Kidney (tissue), 14 donors: Measurements from ENCODE around the gene ASCL5. TPM values are rescaled to one million over a fixed set of nuclear protein-coding genes. Genes with fewer than 3 reads are reported as not detected.

Experiments
- DNase-seq, 5 donors: peaks; one replicate each; pipeline ENCODE4 v3.0.0-alpha.2; 2013 to 2020
- FAIRE-seq: peaks from 2 replicates; lab custom pipeline; 2012; peaks lifted over from hg19 to GRCh38; lab: Jason Lieb, UNC
- H3K27ac ChIP-seq, 2 donors: one replicate each; pipeline ENCODE4 v1.7.0; 2013; ENCODE audit warnings: low read depth in 2 of 2, low read length in 2 of 2, inconsistent platforms in 1 of 2
- H3K27me3 ChIP-seq: one replicate; pipeline ENCODE4 v1.7.1; 2013; ENCODE audit warnings: low read length, inconsistent platforms; ENCODE audit not compliant: control insufficient read depth, insufficient read depth
- H3K36me3 ChIP-seq, 3 donors: one replicate each; pipeline versions ENCODE4 v1.7.0 to v1.7.1; 2013; ENCODE audit warnings: low read length in 3 of 3, control low read depth in 1 of 3, inconsistent platforms in 1 of 3; ENCODE audit not compliant: insufficient read depth in 3 of 3, control insufficient read depth in 2 of 3
- H3K4me1 ChIP-seq, 3 donors: one replicate each; pipeline versions ENCODE4 v1.7.0 to v1.7.1; 2013; ENCODE audit warnings: low read length in 3 of 3, inconsistent platforms in 1 of 3, low read depth in 1 of 3; ENCODE audit not compliant: control insufficient read depth in 2 of 3, insufficient read depth in 2 of 3
- H3K4me3 ChIP-seq, 3 donors: one replicate each; pipeline versions ENCODE4 v1.7.0 to v1.8.1; 2013; ENCODE audit warnings: low read length in 3 of 3, control low read depth in 1 of 3, inconsistent platforms in 1 of 3
- H3K9ac ChIP-seq, 3 donors: one replicate each; pipeline versions ENCODE4 v1.7.0 to v1.7.1; 2013; ENCODE audit warnings: low read length in 3 of 3, control low read depth in 1 of 3, inconsistent platforms in 1 of 3
- H3K9me3 ChIP-seq, 3 donors: one replicate each; pipeline versions ENCODE4 v1.7.0 to v1.7.1; 2013; ENCODE audit warnings: low read length in 3 of 3, control low read depth in 1 of 3, inconsistent platforms in 1 of 3; ENCODE audit not compliant: control insufficient read depth in 2 of 3, insufficient read depth in 1 of 3
- CTCF ChIP-seq: IDR thresholded peaks from 3 replicates; pipeline ENCODE4 v1.5.1; 2012; ENCODE audit warnings: mild to moderate bottlenecking, moderate library complexity, borderline replicate concordance; ENCODE audit not compliant: insufficient read depth; ENCODE audit errors: extremely low read depth
- intact Hi-C: fragments of 100-400 bp; cut with DNase I; formaldehyde crosslinking; loops from one replicate; pipeline ENCODE4 v1.11.1; 2022
- polyA plus RNA-seq: library from polyadenylated mRNA; stranded (reverse); fragments of 350-450 nt; fragmentation: Illumina TruSeq; extraction: RNeasy Lipid Tissue Mini Kit (QIAGEN cat#74804); gene quantifications from one replicate; pipeline ENCODE4 v1.2.3, GENCODE V29; 2014; ENCODE audit warnings: low read depth, low replicate concordance; ENCODE audit not compliant: insufficient read depth
- total RNA-seq: library from RNA; stranded (reverse); fragmentation: NEBNext Ultra II Directional; extraction: Animal tissue kit (Norgen Biotek cat#: 25700); gene quantifications from one replicate; pipeline ENCODE4 v1.2.1, GENCODE V29; 2021
- donor health status: control.
- donor health status: control.
- donor health status: control.
- donor health status: control.
- donor health status: control.
- donor health status: DM: yes; HTN: yes; CAD: no.
- donor health status: Normal renal cell carcinoma (clear cell type).

ASCL5 gene
- total and polyA plus RNA-seq, 2 donors from 2014 or later = not detected

DNA sequence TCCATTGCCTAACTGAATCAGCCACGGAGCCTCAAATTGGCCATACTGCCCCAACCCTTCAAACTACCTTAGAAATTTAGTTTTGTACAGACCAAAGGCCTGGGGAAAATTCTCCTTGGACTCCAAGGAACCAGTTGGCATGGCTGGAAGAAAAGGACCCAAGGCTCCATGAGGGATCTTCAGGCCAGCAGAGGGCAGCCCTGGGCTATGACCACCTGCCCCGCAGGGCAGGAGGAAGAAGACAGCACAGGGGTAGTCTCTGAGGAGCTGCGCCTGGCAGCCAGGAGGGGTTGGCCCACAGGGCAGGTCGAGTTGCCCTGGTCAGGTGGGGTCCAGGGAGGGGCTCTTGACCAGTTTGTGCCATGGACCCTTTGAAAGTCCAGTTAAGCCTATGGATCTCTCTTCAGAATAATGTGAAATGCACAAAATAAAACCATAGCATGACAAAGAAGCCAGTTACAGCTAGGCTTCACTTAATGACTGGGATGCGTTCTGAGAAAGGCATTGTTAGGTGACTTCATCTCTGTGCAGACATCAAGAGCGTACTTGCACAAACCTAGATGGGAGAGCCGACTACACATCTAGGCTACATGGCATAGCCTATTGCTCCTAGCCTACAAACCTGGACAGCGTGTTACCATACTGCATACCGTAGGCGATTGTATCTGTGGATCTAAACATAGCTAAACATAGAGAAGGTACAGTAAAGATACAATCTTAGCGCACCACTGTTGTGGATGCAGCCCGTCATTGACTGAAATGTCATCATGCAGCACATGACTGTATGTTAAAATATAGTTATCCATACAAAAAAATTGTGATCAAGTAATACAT is 40.9 kb downstream of the ASCL5 start:
- Histone ChIP-seq H3K4me1 (peaks cover 0 to 2% (median 0%) of the 10 kb centered on the region in 3 donors), H3K4me3 (no peak overlapping the region), H3K9ac (no peak overlapping the region), H3K27ac (no peak overlapping the region), H3K27me3 (no peaks in the 10 kb centered on the region), H3K9me3 (no peaks in the 10 kb centered on the region), H3K36me3 (no peaks in the 10 kb centered on the region)
- intact Hi-C loops = no loop called here
- DNase-seq = peak in 3 of 5 donors; percentile 32 to 41 (median 34)
- FAIRE-seq = no peak
- TF ChIP-seq CTCF = peak; percentile 49

- H3K9ac ChIP-seq = no peak overlapping the region
- no peaks in the 10 kb centered on the region for H3K27me3 ChIP-seq
- intact Hi-C loops = no loop called here
- DNase-seq (peak in 2 of 5 donors; percentile 14 to 44), FAIRE-seq (no peak)
- H3K9me3 ChIP-seq = no peaks in the 10 kb centered on the region
- H3K36me3 ChIP-seq = no peaks in the 10 kb centered on the region
- H3K27ac ChIP-seq = no peak overlapping the region
- peaks cover 0 to 2% (median 0%) of the 10 kb centered on the region in 3 donors for H3K4me1 ChIP-seq
- H3K4me3 ChIP-seq = no peak overlapping the region
- TF ChIP-seq CTCF = no peak
Measured at GRCh38 chr1:201084295-201084694, 42.7 kb downstream of the ASCL5 start.

DNA sequence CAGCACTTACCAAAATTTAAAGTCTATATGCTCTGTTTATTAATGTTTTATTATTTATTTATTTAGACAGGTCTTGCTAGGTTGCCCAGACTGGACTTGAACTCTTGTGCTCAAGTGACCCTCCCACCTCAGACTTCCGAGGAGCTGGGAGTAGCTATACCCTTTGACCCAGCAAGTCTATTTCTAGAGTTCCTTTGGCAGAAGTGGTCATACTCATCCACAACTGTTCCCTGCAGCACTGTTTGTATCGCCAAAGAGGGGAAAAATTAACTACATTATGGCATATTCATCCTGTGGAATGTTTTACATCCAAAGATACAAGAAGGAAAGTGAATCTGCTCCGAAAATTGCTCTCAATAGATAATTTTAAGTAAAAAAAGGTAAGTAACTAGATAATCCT is 43.2 kb downstream of the ASCL5 start:
- Histone ChIP-seq H3K36me3 (no peaks in the 10 kb centered on the region), H3K27ac (no peak overlapping the region), H3K4me1 (peaks cover 0 to 2% (median 0%) of the 10 kb centered on the region in 3 donors), H3K4me3 (no peak overlapping the region), H3K9ac (no peak overlapping the region), H3K27me3 (no peaks in the 10 kb centered on the region), H3K9me3 (no peaks in the 10 kb centered on the region)
- DNase-seq = no peak
- intact Hi-C loops = no loop called here
- no peak for FAIRE-seq
- no peak for TF ChIP-seq CTCF
